ENCODE results near the gene GALC. TPM values are rescaled to one million over a fixed set of nuclear protein-coding genes. Genes with fewer than 3 reads are reported as not detected.

Gene GALC
- total RNA-seq, 3 donors from 2014 or later: 30.8 to 39.8 (median 37.3) TPM

DNA sequence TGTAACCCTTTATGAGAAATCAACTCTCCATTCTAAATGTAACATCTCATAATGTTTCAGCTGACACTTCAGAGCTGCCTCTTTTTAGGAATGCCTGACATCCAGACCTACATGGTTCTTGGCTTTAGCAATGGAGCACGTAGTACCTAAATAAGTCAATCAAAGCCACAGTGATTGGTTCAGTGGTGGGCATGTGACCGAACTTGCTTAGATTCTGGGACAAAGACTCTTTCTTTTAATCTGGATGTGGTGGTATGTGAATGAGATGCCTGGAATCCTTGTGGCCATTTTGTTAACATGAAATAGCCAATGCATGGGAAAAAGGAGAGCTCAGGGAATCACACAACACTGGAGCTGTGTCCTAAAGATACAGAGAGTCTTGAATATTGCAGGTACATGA lies 23.8 kb upstream of the GALC start:
- no peaks in the 10 kb centered on the region for H3K27me3 ChIP-seq
- H3K27ac ChIP-seq: no peak overlapping the region
- H3K4me3 ChIP-seq: no peak overlapping the region
- no peaks in the 10 kb centered on the region for H3K36me3 ChIP-seq
- H3K9me3 ChIP-seq: no peaks in the 10 kb centered on the region
- no peaks in the 10 kb centered on the region for H3K4me1 ChIP-seq
- no peak for DNase-seq (ENCODE audit: low spot score in 2 of 2)
- intact Hi-C loops (cut with DNase I; ENCODE audit: low total_unique reads): no loop called here
- TF ChIP-seq, protein P1, sequence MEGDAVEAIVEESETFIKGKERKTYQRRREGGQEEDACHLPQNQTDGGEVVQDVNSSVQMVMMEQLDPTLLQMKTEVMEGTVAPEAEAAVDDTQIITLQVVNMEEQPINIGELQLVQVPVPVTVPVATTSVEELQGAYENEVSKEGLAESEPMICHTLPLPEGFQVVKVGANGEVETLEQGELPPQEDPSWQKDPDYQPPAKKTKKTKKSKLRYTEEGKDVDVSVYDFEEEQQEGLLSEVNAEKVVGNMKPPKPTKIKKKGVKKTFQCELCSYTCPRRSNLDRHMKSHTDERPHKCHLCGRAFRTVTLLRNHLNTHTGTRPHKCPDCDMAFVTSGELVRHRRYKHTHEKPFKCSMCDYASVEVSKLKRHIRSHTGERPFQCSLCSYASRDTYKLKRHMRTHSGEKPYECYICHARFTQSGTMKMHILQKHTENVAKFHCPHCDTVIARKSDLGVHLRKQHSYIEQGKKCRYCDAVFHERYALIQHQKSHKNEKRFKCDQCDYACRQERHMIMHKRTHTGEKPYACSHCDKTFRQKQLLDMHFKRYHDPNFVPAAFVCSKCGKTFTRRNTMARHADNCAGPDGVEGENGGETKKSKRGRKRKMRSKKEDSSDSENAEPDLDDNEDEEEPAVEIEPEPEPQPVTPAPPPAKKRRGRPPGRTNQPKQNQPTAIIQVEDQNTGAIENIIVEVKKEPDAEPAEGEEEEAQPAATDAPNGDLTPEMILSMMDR (IDR thresholded peaks at IDR 0.05): no peak
- TF ChIP-seq POLR2A (IDR thresholded peaks at IDR 0.05): no peak
- TF ChIP-seq POLR2AphosphoS5 (IDR thresholded peaks at IDR 0.05): no peak

DNA sequence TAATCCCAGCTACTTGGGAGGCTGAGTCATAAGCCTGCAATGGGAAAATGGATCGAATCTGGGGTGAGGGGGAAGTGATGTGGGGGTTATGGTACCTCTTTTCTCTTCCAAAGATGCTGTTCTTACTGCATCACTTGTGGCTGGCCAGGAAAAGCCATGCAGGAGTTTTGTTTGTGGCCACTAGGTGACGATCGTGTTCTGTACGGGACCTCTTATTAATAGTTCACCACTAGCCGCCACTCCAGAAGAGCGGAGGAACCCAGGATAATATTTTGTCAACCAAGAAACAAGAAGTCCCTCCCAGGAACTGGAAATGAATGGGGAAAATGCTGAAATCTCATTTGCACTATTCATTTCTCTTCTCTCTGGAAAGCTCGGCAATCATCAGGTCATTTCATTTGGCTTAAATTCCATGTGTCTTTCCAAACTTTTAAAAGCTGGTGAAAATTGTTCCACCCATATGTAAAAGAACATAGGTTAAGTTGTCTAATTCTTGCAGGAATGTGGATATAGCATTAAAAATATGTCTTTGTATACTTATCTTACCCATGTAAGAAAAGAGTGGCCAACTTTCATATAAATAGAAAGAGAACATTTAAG lies 20.9 kb upstream of the GALC start:
- intact Hi-C loops (cut with DNase I; ENCODE audit: low total_unique reads): no loop called here
- Histone ChIP-seq H3K27ac (no peak overlapping the region), H3K4me1 (no peaks in the 10 kb centered on the region), H3K27me3 (no peaks in the 10 kb centered on the region), H3K9me3 (no peaks in the 10 kb centered on the region), H3K36me3 (no peaks in the 10 kb centered on the region), H3K4me3 (no peak overlapping the region)
- TF ChIP-seq POLR2A (IDR thresholded peaks at IDR 0.05): no peak
- TF ChIP-seq, protein P1 (IDR thresholded peaks at IDR 0.05): peak; percentile 85 to 89 (median 87)
- DNase-seq (ENCODE audit: low spot score in 2 of 2): peak; percentile 59 to 63

DNA sequence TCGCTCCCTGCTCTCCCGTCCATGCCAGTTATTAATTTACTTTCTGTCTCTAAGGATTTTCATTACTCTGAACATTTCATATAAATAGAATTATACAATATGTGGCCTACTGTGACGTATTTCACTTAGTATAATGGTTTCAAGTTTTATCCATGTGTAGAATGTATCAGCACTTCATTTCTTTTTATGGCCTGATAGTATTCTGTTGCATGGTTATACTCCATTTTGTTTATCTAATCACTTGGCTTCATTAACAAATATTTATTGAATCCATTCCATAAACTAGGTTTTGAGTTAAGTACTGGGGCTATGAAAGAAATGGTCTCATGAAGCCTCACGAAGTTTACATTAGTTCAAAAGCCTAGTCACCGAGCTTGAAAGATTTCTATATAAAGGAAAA lies 19.5 kb upstream of the GALC start:
- Histone ChIP-seq H3K4me3 (no peak overlapping the region), H3K27ac (no peak overlapping the region), H3K36me3 (no peaks in the 10 kb centered on the region), H3K4me1 (no peaks in the 10 kb centered on the region), H3K9me3 (no peaks in the 10 kb centered on the region), H3K27me3 (no peaks in the 10 kb centered on the region)
- DNase-seq (ENCODE audit: low spot score in 2 of 2): no peak
- TF ChIP-seq POLR2A (IDR thresholded peaks at IDR 0.05) (no peak), POLR2AphosphoS5 (IDR thresholded peaks at IDR 0.05) (no peak)
- TF ChIP-seq, protein P1 (IDR thresholded peaks at IDR 0.05): no peak
- intact Hi-C loops (cut with DNase I; ENCODE audit: low total_unique reads): no loop called here

DNA sequence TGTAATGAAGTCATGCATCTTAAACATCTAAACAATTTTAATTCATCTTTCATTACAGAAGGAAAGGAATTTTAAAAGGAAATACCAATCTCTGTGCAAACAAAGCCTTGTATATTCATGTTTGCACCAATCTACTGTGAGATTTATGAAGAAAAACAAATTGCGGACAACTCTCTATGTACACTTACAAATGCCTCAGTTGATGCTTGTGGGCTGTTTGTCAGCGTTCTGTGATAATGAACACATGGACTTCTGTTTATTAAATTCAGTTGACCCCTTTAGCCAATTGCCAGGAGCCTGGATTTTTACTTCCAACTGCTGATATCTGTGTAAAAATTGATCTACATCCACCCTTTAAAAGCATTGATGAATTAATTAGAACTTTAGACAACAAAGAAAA lies 17.3 kb upstream of the GALC start:
- TF ChIP-seq, protein P1 (IDR thresholded peaks at IDR 0.05): no peak
- TF ChIP-seq POLR2AphosphoS5 (IDR thresholded peaks at IDR 0.05): no peak
- no peak for TF ChIP-seq POLR2A (IDR thresholded peaks at IDR 0.05)
- H3K36me3 ChIP-seq: no peaks in the 10 kb centered on the region
- no peaks in the 10 kb centered on the region for H3K4me1 ChIP-seq
- no peaks in the 10 kb centered on the region for H3K9me3 ChIP-seq
- intact Hi-C loops (cut with DNase I; ENCODE audit: low total_unique reads): no loop called here
- no peak for DNase-seq (ENCODE audit: low spot score in 2 of 2)
- H3K4me3 ChIP-seq: no peak overlapping the region
- no peaks in the 10 kb centered on the region for H3K27me3 ChIP-seq
- H3K27ac ChIP-seq: no peak overlapping the region

DNA sequence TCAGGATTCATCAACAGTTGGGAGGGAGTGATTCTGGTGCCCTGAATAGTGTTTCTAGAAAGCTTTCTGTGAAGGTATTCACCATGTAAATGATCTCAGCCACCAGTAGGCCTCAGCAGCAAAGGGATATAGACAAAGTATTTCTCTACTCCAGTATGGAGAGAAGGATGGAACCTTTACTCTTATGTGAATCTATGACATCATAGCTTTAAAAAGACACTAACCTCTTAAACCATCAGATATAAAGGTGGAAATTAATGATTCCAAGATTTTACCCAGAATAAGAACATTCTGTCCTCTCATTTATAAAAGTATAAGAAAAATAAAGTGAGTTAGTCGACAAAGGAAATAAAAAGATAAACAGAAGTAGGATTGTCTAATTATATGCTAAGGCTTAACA lies 16.5 kb upstream of the GALC start:
- no peaks in the 10 kb centered on the region for H3K36me3 ChIP-seq
- no peaks in the 10 kb centered on the region for H3K4me1 ChIP-seq
- no peaks in the 10 kb centered on the region for H3K27me3 ChIP-seq
- no peak overlapping the region for H3K4me3 ChIP-seq
- H3K9me3 ChIP-seq: no peaks in the 10 kb centered on the region
- TF ChIP-seq, protein P1 (IDR thresholded peaks at IDR 0.05): no peak
- TF ChIP-seq POLR2AphosphoS5 (IDR thresholded peaks at IDR 0.05): no peak
- TF ChIP-seq POLR2A (IDR thresholded peaks at IDR 0.05): no peak
- no peak overlapping the region for H3K27ac ChIP-seq
- no peak for DNase-seq (ENCODE audit: low spot score in 2 of 2)
- intact Hi-C loops (cut with DNase I; ENCODE audit: low total_unique reads): no loop called here
